CD4-positive, alpha-beta T cell (primary cell): ENCODE data around the gene TMEM273. TPM values are rescaled to one million over a fixed set of nuclear protein-coding genes. Genes with fewer than 3 reads are reported as not detected.

Source experiments
- ATAC-seq: fragments of 200-7000 bp; cut with Tn5 transposase; one replicate; pipeline ENCODE4 v1.10.0; 2022; ENCODE audit warnings: mild to moderate bottlenecking; ENCODE audit not compliant: poor library complexity
- CTCF ChIA-PET: fragments of 350-600 bp; sonication (Branson Sonifier 250); formaldehyde crosslinking; loops from one replicate; lab custom pipeline; 2021; ENCODE audit warnings: antibody characterized with exemption, inconsistent platforms; lab: Charles Lee
- POLR2A ChIA-PET: fragments of 350-600 bp; sonication (Branson Sonifier 250); formaldehyde crosslinking; loops from one replicate; lab custom pipeline; 2021; ENCODE audit warnings: antibody characterized with exemption, inconsistent platforms; lab: Charles Lee
- DNase-seq, 14 experiments: peaks; one replicate each; pipeline ENCODE4 v3.0.0-alpha.2; 2013 to 2020; ENCODE audit warnings: mixed read lengths in 2 of 14
- H3K27ac ChIP-seq, 2 donors: one replicate each; pipeline versions ENCODE4 v1.5.1 to v1.7.0; 2013; ENCODE audit warnings: low read length in 2 of 2, low read depth in 1 of 2, mild to moderate bottlenecking in 1 of 2
- H3K27me3 ChIP-seq, 2 experiments: 1 replicate in 1 of 2; 2 replicates in 1 of 2; pipeline versions ENCODE4 v1.6.1 to v1.7.0; 2013; ENCODE audit warnings: low read length in 2 of 2, control low read depth in 1 of 2, mild to moderate bottlenecking in 1 of 2, moderate library complexity in 1 of 2; ENCODE audit not compliant: insufficient read depth in 2 of 2, control insufficient read depth in 1 of 2
- H3K36me3 ChIP-seq: one replicate; pipeline ENCODE4 v1.6.1; 2013; ENCODE audit warnings: low read length, control low read depth; ENCODE audit not compliant: insufficient read depth
- H3K4me1 ChIP-seq: one replicate; pipeline ENCODE4 v1.6.1; 2013; ENCODE audit warnings: low read length, control low read depth; ENCODE audit not compliant: insufficient read depth
- H3K4me3 ChIP-seq: one replicate; pipeline ENCODE4 v1.5.1; 2013; ENCODE audit warnings: mild to moderate bottlenecking, low read length, moderate library complexity
- H3K9me3 ChIP-seq, 2 experiments: 1 replicate in 1 of 2; 2 replicates in 1 of 2; pipeline versions ENCODE4 v1.6.1 to v1.7.0; 2013; ENCODE audit warnings: low read length in 2 of 2, mild to moderate bottlenecking in 2 of 2, control low read depth in 1 of 2, moderate library complexity in 1 of 2; ENCODE audit not compliant: control insufficient read depth in 1 of 2, insufficient read depth in 1 of 2
- H3K27ac Mint-ChIP-seq: one replicate; pipeline ENCODE4 v1.8.0; 2020; ENCODE audit warnings: mixed read lengths
- H3K27me3 Mint-ChIP-seq: one replicate; pipeline ENCODE4 v1.8.0; 2021; ENCODE audit warnings: mixed read lengths
- H3K36me3 Mint-ChIP-seq: one replicate; pipeline ENCODE4 v1.8.0; 2021; ENCODE audit warnings: low read depth, mixed read lengths
- H3K4me1 Mint-ChIP-seq: one replicate; pipeline ENCODE4 v1.8.0; 2021; ENCODE audit warnings: low read depth, mixed read lengths
- H3K4me3 Mint-ChIP-seq: one replicate; pipeline ENCODE4 v1.8.0; 2020; ENCODE audit warnings: mild to moderate bottlenecking, mixed read lengths
- H3K9me3 Mint-ChIP-seq: one replicate; pipeline ENCODE4 v1.8.0; 2020; ENCODE audit warnings: mixed read lengths
- intact Hi-C, 2 experiments: fragments of 100-400 bp; cut with DNase I in 1 of 2; cut with micrococcal nuclease in 1 of 2; formaldehyde crosslinking; loops; one replicate each; pipeline versions ENCODE4 v1.15.1 to v1.9.0; 2023 to 2025; cut with DNase I, micrococcal nuclease
- total RNA-seq, 174 experiments: library from RNA in 2 of 174; stranded (reverse) in 2 of 174; gene quantifications; one replicate each; pipeline ENCODE4 v1.2.3 and lab custom pipeline; 2021 to 2026
- TF ChIP-seq, protein P1 (sequence below): fragments of 200-600 bp; IDR thresholded peaks from one replicate; pipeline ENCODE4 v1.8.0; 2022; ENCODE audit warnings: antibody characterized with exemption, mild to moderate bottlenecking

TMEM273 gene
- total RNA-seq, 2 experiments from 2014 or later: 1.8 to 2.2 TPM

DNA sequence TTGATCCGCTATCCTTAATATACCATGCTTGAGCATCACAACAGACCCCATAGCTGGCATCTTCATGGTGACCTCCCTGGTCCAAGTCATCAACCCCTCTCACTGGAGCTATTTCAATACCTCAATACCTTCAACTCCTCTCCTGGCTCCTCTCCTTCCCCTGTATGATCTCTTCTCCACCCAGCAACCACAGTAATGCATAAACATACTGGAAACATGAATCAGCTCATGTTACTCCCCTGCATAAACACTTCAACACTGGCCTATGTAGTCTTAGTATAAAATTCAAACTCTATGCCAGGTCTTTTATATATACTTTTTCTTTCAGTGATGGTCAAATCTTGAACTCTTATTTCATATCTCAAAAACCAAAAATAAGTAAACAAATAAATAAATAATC, 31.8 kb upstream of the TMEM273 start:
- Mint-ChIP-seq H3K27me3 (peaks cover 15% of the 10 kb centered on the region), H3K27ac (no peak overlapping the region), H3K36me3 (no peaks in the 10 kb centered on the region), H3K4me1 (no peaks in the 10 kb centered on the region), H3K9me3 (peaks cover 3% of the 10 kb centered on the region), H3K4me3 (no peak overlapping the region)
- DNase-seq (no peak), ATAC-seq (no peak)
- TF ChIP-seq, protein P1, sequence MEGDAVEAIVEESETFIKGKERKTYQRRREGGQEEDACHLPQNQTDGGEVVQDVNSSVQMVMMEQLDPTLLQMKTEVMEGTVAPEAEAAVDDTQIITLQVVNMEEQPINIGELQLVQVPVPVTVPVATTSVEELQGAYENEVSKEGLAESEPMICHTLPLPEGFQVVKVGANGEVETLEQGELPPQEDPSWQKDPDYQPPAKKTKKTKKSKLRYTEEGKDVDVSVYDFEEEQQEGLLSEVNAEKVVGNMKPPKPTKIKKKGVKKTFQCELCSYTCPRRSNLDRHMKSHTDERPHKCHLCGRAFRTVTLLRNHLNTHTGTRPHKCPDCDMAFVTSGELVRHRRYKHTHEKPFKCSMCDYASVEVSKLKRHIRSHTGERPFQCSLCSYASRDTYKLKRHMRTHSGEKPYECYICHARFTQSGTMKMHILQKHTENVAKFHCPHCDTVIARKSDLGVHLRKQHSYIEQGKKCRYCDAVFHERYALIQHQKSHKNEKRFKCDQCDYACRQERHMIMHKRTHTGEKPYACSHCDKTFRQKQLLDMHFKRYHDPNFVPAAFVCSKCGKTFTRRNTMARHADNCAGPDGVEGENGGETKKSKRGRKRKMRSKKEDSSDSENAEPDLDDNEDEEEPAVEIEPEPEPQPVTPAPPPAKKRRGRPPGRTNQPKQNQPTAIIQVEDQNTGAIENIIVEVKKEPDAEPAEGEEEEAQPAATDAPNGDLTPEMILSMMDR: no peak
- no peaks in the 10 kb centered on the region for H3K36me3 ChIP-seq
- ChIA-PET POLR2A (no interaction called here), CTCF (interaction anchor here (0.6 kb wide), 1 partner anchor 62 kb away, joined by 3 read pairs; no protein-coding TSS in a partner anchor)
- no peaks in the 10 kb centered on the region for H3K4me1 ChIP-seq
- peaks cover 0 to 6% of the 10 kb centered on the region in 2 experiments for H3K9me3 ChIP-seq
- H3K4me3 ChIP-seq: no peak overlapping the region
- no peaks in the 10 kb centered on the region for H3K27me3 ChIP-seq
- intact Hi-C loops: no loop called here
- H3K27ac ChIP-seq: no peak overlapping the region

DNA sequence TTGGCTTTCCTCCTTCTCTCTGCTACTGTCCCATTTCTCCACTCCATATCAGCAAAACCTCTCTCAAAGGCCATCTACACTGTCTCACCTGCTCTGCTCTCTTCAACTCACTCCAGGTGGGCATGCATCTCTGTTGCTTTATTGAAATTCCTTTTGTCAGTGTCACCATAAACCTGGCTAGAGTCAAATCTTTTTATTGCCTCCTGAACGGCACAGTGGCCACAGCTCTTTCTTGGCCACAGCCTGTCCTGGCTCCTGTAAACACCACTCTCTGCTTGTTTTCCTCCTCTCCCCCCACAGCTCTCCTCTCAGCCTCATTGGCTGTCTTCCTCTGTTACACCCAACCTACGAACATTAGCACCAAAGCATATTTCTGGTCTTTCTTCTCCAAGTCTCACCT, 31.1 kb upstream of the TMEM273 start:
- Histone ChIP-seq H3K4me3 (no peak overlapping the region), H3K36me3 (no peaks in the 10 kb centered on the region), H3K4me1 (no peaks in the 10 kb centered on the region), H3K9me3 (peaks cover 0 to 6% of the 10 kb centered on the region in 2 experiments), H3K27ac (no peak overlapping the region), H3K27me3 (no peaks in the 10 kb centered on the region)
- H3K9me3 Mint-ChIP-seq: peaks cover 3% of the 10 kb centered on the region
- ATAC-seq (no peak), DNase-seq (no peak)
- H3K27me3 Mint-ChIP-seq: peaks cover 23% of the 10 kb centered on the region
- H3K4me3 Mint-ChIP-seq: no peak overlapping the region
- TF ChIP-seq, protein P1: no peak
- intact Hi-C loops: no loop called here
- no peaks in the 10 kb centered on the region for H3K36me3 Mint-ChIP-seq
- no peak overlapping the region for H3K27ac Mint-ChIP-seq
- no peaks in the 10 kb centered on the region for H3K4me1 Mint-ChIP-seq
- ChIA-PET CTCF (interaction anchor here (0.6 kb wide), 1 partner anchor 61 kb away, joined by 3 read pairs; no protein-coding TSS in a partner anchor), POLR2A (no interaction called here)

DNA sequence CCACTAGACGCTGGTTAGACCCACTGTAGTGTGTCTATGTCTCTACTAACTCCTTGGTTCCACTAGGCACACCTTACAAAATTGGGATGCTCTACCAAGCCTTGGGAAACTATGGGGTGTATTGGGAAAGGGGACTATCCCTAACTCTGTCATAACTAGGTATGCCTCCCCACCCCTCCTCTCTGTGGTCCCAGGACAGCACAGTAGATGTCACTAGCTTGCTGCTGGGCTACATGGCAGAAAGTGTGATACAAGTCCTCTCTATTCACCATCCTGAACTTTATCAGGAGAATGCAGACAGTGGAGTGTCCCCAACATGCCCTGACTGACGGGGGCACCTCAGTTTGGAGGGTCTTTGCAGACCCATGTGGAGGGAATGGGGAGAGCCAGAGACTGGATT, 30.3 kb upstream of the TMEM273 start:
- no peaks in the 10 kb centered on the region for H3K27me3 ChIP-seq
- ATAC-seq (no peak), DNase-seq (no peak)
- peaks cover 31% of the 10 kb centered on the region for H3K27me3 Mint-ChIP-seq
- TF ChIP-seq, protein P1: no peak
- ChIA-PET CTCF (no interaction called here), POLR2A (no interaction called here)
- no peaks in the 10 kb centered on the region for H3K36me3 ChIP-seq
- no peaks in the 10 kb centered on the region for H3K36me3 Mint-ChIP-seq
- H3K4me1 Mint-ChIP-seq: no peaks in the 10 kb centered on the region
- peaks cover under 1% of the 10 kb centered on the region for H3K9me3 Mint-ChIP-seq
- H3K4me1 ChIP-seq: no peaks in the 10 kb centered on the region
- H3K9me3 ChIP-seq: peaks cover 0 to 6% of the 10 kb centered on the region in 2 experiments
- H3K4me3 ChIP-seq: no peak overlapping the region
- intact Hi-C loops: no loop called here
- no peak overlapping the region for H3K4me3 Mint-ChIP-seq
- H3K27ac Mint-ChIP-seq: no peak overlapping the region
- no peak overlapping the region for H3K27ac ChIP-seq
